Body of pancreas (tissue), 4 donors: ENCODE data around the gene ZBTB8A. TPM values are rescaled to one million over a fixed set of nuclear protein-coding genes. Genes with fewer than 3 reads are reported as not detected.
A peak's percentile ranks its signal among the peaks of the same experiment; 100 is the strongest.
"Not testable (repeated sequence)": the region's sequence is repeated elsewhere in the genome, so short reads cannot be mapped to it uniquely, and the experiment has no call there.

Experiments used
- ATAC-seq: fragments of 150-250 bp; one replicate; pipeline ENCODE4 v1.9.1; 2016
- DNase-seq, 4 donors: peaks; one replicate each; pipeline ENCODE4 v3.0.0-alpha.2; 2019
- H3K27ac ChIP-seq, 4 donors: fragments of 200-600 bp; sonication (generic); 1 replicate in 3 of 4; 2 replicates in 1 of 4; pipeline versions ENCODE4 v1.5.1 to v1.6.1; 2016 to 2019; ENCODE audit warnings: mild to moderate bottlenecking in 1 of 4, mixed read lengths in 1 of 4, moderate library complexity in 1 of 4
- H3K27me3 ChIP-seq, 2 donors: fragments of 200-600 bp; sonication (generic); one replicate each; pipeline ENCODE4 v1.6.0; 2016; ENCODE audit warnings: mild to moderate bottlenecking in 1 of 2
- H3K36me3 ChIP-seq, 2 donors: fragments of 200-600 bp; sonication (generic); replicated peaks in 1 of 2; 2 replicates each; pipeline ENCODE4 v1.5.1; 2016; ENCODE audit warnings: low read depth in 2 of 2; ENCODE audit not compliant: insufficient read depth in 1 of 2
- H3K4me1 ChIP-seq: fragments of 200-600 bp; sonication (generic); one replicate; pipeline ENCODE4 v1.6.0; 2016
- H3K4me3 ChIP-seq, 2 donors: fragments of 200-600 bp; sonication (generic); 1 replicate in 1 of 2; 2 replicates in 1 of 2; pipeline ENCODE4 v1.5.1; 2016 to 2019
- H3K9me3 ChIP-seq, 3 donors: fragments of 200-600 bp; sonication (generic); 1 replicate in 2 of 3; 2 replicates in 1 of 3; pipeline ENCODE4 v1.5.1; 2016
- POLR2A ChIP-seq, 3 donors: fragments of 450-650 bp; IDR thresholded peaks; one replicate each; pipeline ENCODE4 v1.6.1; 2016; ENCODE audit warnings: antibody characterized with exemption in 3 of 3, mild to moderate bottlenecking in 2 of 3
- WGBS, 2 donors: methylation state at CpG; one replicate each; pipeline ENCODE4 v1.1.5; 2017; 5-methylcytosine and 5-hydroxymethylcytosine counted together
- intact Hi-C: fragments of 100-400 bp; cut with DNase I; formaldehyde crosslinking; loops from one replicate; pipeline ENCODE4 v1.15.1; 2023
- total RNA-seq, 2 donors: library from RNA; depleted of rRNA; stranded (reverse); fragments of >200 nt; gene quantifications; one replicate each; pipeline ENCODE4 v1.1.0, GENCODE V29; 2016
- TF ChIP-seq, protein P1 (sequence below), 7 experiments: fragments of 450-650 bp in 4 of 7; fragments of 200-600 bp in 3 of 7; sonication (generic) in 3 of 7; IDR thresholded peaks; one replicate each; pipeline ENCODE4 v1.5.1; 2016 to 2019; ENCODE audit warnings: antibody characterized with exemption in 7 of 7

ZBTB8A gene
- total RNA-seq, 2 donors from 2014 or later = 3.0 to 3.9 TPM

DNA sequence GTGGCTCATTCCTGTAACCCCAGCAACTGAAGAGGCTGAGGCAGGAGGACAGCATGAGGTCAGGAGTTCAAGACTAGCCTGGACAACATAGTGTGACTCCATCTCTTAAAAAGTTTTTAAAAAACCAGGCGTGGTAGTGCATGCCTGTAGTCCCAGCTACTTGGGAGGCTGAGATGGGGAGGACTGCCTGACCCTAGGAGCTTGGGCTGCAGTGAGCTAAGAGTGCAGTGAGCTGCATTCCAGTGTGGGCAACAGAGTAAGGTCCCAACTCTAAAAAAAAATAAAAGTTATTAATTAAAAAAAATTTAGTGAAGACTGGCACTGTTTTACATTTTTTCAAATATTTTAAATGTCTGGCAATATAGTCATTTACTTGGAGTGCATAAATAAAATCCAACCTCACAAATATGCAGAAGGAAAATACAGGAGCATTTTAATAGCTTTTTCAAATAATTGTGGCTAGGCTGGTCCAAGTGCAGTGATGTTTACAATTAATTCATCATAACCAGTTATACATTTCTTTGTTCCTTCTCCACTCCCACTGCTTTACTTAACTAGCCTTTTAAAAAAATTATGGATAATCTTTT, 100.4 kb downstream of the ZBTB8A start:
- Histone ChIP-seq H3K4me3 (no peak overlapping the region), H3K27ac (no peak overlapping the region), H3K36me3 (no peaks in the 10 kb centered on the region), H3K4me1 (peaks cover 7% of the 10 kb centered on the region), H3K27me3 (no peaks in the 10 kb centered on the region), H3K9me3 (no peaks in the 10 kb centered on the region)
- intact Hi-C loops = no loop called here
- DNase-seq = no peak
- TF ChIP-seq, protein P1, sequence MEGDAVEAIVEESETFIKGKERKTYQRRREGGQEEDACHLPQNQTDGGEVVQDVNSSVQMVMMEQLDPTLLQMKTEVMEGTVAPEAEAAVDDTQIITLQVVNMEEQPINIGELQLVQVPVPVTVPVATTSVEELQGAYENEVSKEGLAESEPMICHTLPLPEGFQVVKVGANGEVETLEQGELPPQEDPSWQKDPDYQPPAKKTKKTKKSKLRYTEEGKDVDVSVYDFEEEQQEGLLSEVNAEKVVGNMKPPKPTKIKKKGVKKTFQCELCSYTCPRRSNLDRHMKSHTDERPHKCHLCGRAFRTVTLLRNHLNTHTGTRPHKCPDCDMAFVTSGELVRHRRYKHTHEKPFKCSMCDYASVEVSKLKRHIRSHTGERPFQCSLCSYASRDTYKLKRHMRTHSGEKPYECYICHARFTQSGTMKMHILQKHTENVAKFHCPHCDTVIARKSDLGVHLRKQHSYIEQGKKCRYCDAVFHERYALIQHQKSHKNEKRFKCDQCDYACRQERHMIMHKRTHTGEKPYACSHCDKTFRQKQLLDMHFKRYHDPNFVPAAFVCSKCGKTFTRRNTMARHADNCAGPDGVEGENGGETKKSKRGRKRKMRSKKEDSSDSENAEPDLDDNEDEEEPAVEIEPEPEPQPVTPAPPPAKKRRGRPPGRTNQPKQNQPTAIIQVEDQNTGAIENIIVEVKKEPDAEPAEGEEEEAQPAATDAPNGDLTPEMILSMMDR (IDR thresholded peaks at IDR 0.05) = no peak
- TF ChIP-seq POLR2A (IDR thresholded peaks at IDR 0.05) = no peak
- ATAC-seq = no peak
- 87 to 88% methylated on average over 1 of the region's 1 CpG for WGBS, 2 donors

DNA sequence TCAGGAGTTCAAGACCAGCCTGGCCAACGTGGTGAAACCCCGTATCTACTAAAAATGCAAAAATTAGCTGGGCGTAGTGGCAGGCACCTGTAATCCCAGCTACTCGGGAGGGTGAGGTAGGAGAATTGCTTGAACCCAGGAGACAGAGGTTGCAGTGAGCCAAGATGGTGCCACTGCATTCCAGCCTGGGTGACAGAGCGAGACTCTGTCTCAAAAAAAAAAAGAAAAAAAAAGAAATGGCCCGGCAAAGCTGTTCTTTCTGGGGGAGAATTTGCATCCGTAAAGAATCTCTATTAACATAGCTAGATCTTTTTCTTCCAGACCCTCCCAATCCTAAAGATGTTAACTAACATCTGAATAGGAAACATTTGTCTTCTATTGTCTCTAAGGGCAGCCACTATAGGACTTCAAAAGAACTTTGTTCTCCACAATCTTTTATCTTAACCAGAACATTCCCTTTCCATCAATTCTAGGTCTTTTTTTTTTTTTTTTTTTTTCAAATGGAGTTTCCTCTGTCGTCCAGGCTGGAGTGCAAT, 103.1 kb downstream of the ZBTB8A start:
- H3K36me3 ChIP-seq, H3K27ac ChIP-seq, H3K9me3 ChIP-seq, H3K4me3 ChIP-seq, H3K4me1 ChIP-seq, DNase-seq, intact Hi-C loops, ATAC-seq, H3K27me3 ChIP-seq: not testable (repeated sequence)
- WGBS, 2 donors = 77 to 81% methylated on average over 7 to 8 of the region's 8 CpGs

DNA sequence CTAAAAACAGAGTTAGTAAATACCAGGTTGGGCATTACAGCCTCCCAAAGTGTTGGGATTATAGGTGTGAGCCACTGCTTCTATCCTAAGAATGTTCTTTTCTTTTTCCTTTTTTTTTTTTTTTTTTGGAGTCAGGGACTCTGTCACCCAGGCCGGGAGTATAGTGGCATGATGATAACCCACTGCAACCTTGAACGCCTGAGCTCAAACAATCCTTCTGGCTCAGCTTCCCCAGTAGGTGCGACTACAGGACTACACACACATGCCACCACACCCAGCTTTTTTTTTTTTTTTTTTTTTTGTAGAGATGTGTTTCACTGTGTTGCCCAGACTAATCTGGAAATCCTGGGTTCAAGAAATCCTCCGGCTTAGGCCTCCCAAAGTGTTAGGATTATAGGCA, 105.2 kb downstream of the ZBTB8A start:
- DNase-seq (peak in 2 of 4 donors; percentile 7 to 20), ATAC-seq (no peak)
- Histone ChIP-seq H3K27ac (no peak overlapping the region), H3K4me1 (peaks cover 23% of the 10 kb centered on the region), H3K36me3 (no peaks in the 10 kb centered on the region), H3K9me3 (no peaks in the 10 kb centered on the region), H3K27me3 (no peaks in the 10 kb centered on the region), H3K4me3 (no peak overlapping the region)
- WGBS, 2 donors = 42 to 57% methylated on average over 4 of the region's 4 CpGs
- intact Hi-C loops = no loop called here
- TF ChIP-seq, protein P1 (IDR thresholded peaks at IDR 0.05) = no peak
- no peak for TF ChIP-seq POLR2A (IDR thresholded peaks at IDR 0.05)

DNA sequence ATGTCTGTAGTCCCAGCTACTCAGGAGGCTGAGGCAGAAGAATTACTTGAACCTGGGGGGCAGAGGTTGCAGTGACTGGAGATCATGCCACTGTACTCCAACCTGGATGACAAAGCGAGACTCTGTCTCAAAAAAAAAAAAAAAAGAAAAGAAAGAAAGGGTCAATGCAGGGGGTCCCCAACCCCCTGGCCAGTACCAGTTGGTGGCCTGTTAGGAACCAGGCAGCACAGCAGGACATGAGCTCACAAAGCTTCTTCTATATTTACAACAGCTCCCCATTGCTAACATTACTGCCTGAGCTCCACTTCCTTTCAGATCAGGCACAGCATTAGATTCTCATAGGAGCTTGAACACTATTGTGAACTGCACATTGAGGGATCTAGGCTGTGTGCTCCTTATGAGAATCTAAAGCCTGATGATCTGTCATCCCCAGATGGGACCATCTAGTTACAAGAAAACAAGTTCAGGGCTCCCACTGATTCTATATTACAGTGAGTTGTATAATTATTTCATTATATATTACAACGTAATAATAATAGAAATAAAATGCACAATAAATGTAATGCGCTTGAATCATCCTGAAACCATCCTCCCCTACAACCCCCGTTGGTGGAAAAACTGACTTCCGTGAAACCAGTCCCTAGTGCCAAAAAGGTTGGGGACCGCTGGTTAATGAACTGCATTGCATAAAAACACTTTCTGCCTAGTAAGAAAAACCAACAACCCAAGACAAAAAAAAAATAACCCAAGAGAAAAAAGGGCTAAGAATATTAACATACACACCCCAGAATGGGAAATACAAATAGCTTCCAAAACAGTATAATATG, 108.3 kb downstream of the ZBTB8A start:
- 77 to 88% methylated on average over 6 of the region's 6 CpGs for WGBS, 2 donors
- Histone ChIP-seq H3K27ac (no peak overlapping the region), H3K4me1 (peaks cover 34% of the 10 kb centered on the region), H3K4me3 (no peak overlapping the region), H3K27me3 (no peaks in the 10 kb centered on the region), H3K9me3 (no peaks in the 10 kb centered on the region), H3K36me3 (no peaks in the 10 kb centered on the region)
- no peak for ATAC-seq
- TF ChIP-seq, protein P1 (IDR thresholded peaks at IDR 0.05) = no peak
- no peak for TF ChIP-seq POLR2A (IDR thresholded peaks at IDR 0.05)
- intact Hi-C loops = no loop called here
- DNase-seq = no peak

DNA sequence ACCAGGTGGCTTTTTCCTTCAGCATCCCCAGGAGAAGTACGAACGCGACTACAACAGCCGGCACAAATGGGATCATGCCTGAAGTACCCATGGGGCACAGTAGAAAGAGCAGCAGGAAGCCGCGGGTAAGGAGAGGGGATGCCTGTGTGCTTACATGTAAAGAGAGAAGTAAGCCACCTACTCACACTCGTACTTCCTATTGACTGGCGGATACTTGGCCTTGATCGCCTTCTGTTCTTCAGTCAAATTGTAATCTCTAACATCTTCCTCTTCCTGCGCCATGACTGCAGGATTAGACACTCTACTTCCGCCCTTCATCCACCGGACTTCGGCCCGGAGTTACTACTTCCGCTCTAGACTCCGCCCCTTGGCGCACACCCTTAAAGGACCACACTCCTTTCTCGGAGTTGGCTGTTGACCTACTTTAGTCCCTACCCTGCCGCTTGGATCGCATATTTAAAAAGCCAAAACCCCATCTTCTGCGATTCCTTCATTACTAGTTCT, 111.1 kb downstream of the ZBTB8A start, which contains the start of gene ZBTB8OS:
TSS of gene ZBTB8OS (minus strand) at position 303 of the 504 bp plus-strand sequence. CDS start at position 282, 21 bp downstream.
- intact Hi-C loops = no loop called here
- H3K4me1 ChIP-seq = peaks cover 49% of the 10 kb centered on the region
- no peaks in the 10 kb centered on the region for H3K36me3 ChIP-seq
- peak within 1 kb of the TSS; percentile 32 to 72 for H3K4me3 ChIP-seq
- TF ChIP-seq POLR2A (IDR thresholded peaks at IDR 0.05) = peak; percentile 19 to 82 (median 75)
- TF ChIP-seq, protein P1 (IDR thresholded peaks at IDR 0.05) = peak in 1 of 7 experiments; percentile 2
- DNase-seq = peak; percentile 94 to 96 (median 96)
- peak; percentile 88 for ATAC-seq
- no peaks in the 10 kb centered on the region for H3K9me3 ChIP-seq
- WGBS, 2 donors = 0% methylated on average over 20 to 21 of the region's 21 CpGs
- H3K27ac ChIP-seq = peak within 1 kb of the TSS; percentile 97 to 100 (median 98)
- no peaks in the 10 kb centered on the region for H3K27me3 ChIP-seq
